Thyroid gland (tissue), 4 donors: Measurements from ENCODE around the gene ANKRD26.

Experiments
- POLR2A ChIP-seq, 2 donors: fragments of 450-650 bp; IDR thresholded peaks; one replicate each; pipeline ENCODE4 v1.6.1; 2017; ENCODE audit warnings: antibody characterized with exemption in 2 of 2, mild to moderate bottlenecking in 2 of 2, moderate library complexity in 1 of 2
- TF ChIP-seq, protein P1 (sequence below), 6 experiments: fragments of 200-600 bp in 3 of 6; fragments of 450-650 bp in 3 of 6; sonication (generic) in 3 of 6; IDR thresholded peaks; one replicate each; pipeline ENCODE4 v1.5.1; 2016 to 2019; ENCODE audit warnings: antibody characterized with exemption in 6 of 6, mild to moderate bottlenecking in 2 of 6, inconsistent platforms in 1 of 6, moderate library complexity in 1 of 6

DNA sequence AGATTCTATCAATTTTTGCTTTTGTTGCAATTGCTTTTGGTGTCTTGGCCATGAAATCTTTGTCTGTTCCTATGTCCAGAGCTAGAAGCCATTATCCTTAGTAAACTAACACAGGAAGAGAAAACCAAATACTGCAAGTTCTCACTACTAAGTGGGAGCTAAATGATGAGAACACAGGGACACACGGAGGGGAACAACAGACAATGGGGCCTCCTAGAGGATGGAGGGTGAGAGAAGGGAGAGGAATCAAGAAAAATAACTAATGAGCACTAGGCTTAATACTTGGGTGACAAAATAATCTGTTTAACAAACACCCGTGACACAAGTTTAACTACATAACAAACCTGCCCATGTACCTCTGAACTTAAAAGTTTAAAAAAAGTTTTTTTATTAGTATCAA lies 78.2 kb downstream of the ANKRD26 start:
- TF ChIP-seq, protein P1, sequence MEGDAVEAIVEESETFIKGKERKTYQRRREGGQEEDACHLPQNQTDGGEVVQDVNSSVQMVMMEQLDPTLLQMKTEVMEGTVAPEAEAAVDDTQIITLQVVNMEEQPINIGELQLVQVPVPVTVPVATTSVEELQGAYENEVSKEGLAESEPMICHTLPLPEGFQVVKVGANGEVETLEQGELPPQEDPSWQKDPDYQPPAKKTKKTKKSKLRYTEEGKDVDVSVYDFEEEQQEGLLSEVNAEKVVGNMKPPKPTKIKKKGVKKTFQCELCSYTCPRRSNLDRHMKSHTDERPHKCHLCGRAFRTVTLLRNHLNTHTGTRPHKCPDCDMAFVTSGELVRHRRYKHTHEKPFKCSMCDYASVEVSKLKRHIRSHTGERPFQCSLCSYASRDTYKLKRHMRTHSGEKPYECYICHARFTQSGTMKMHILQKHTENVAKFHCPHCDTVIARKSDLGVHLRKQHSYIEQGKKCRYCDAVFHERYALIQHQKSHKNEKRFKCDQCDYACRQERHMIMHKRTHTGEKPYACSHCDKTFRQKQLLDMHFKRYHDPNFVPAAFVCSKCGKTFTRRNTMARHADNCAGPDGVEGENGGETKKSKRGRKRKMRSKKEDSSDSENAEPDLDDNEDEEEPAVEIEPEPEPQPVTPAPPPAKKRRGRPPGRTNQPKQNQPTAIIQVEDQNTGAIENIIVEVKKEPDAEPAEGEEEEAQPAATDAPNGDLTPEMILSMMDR (IDR thresholded peaks at IDR 0.05): no peak
- no peak for TF ChIP-seq POLR2A (IDR thresholded peaks at IDR 0.05)
